Stimulated activated CD4-positive, alpha-beta T cell treated with anti-CD3 and anti-CD28 coated beads, Interleukin-12 subunit alpha, Interleukin-12 subunit beta, amount 100 ng/mL, for 48 hours (primary cell): ENCODE results near the gene KSR1.

Experiments
- DNase-seq, 3 donors: peaks; one replicate each; pipeline ENCODE4 v3.0.0-alpha.2; 2020; ENCODE audit warnings: low read depth in 2 of 3, low spot score in 1 of 3

Gene KSR1

GRCh38 chr17:27471321-27472269 lies 15.3 kb downstream of the KSR1 start:
- DNase-seq = peak; percentile 71 to 86 (median 79)

- no peak for DNase-seq
Measured at GRCh38 chr17:27473190-27473747, 17.0 kb downstream of the KSR1 start.

GRCh38 chr17:27473748-27474609 lies 17.7 kb downstream of the KSR1 start:
- peak; percentile 73 to 83 (median 75) for DNase-seq

GRCh38 chr17:27475070-27475673 lies 18.9 kb downstream of the KSR1 start:
- DNase-seq = peak; percentile 42 to 50 (median 48)

GRCh38 chr17:27475981-27476895 lies 20.0 kb downstream of the KSR1 start:
- DNase-seq = no peak

GRCh38 chr17:27477050-27477888 lies 21.0 kb downstream of the KSR1 start:
- DNase-seq = no peak

- DNase-seq = no peak
Measured at GRCh38 chr17:27477971-27478684, 21.9 kb downstream of the KSR1 start.

GRCh38 chr17:27478901-27479538 lies 22.8 kb downstream of the KSR1 start:
- DNase-seq = no peak

- DNase-seq = no peak
Measured at GRCh38 chr17:27479838-27480237, 23.6 kb downstream of the KSR1 start.

- no peak for DNase-seq
Measured at GRCh38 chr17:27480699-27481098, 24.5 kb downstream of the KSR1 start.

- DNase-seq = no peak
Measured at GRCh38 chr17:27481327-27481726, 25.1 kb downstream of the KSR1 start.

GRCh38 chr17:27485125-27485524 lies 28.9 kb downstream of the KSR1 start:
- no peak for DNase-seq

- no peak for DNase-seq
Measured at GRCh38 chr17:27485716-27486495, 29.7 kb downstream of the KSR1 start.

GRCh38 chr17:27486741-27487140 lies 30.5 kb downstream of the KSR1 start:
- no peak for DNase-seq

- DNase-seq = no peak
Measured at GRCh38 chr17:27488231-27488630, 32.0 kb downstream of the KSR1 start.

- DNase-seq = no peak
Measured at GRCh38 chr17:27489045-27489715, 32.9 kb downstream of the KSR1 start.

GRCh38 chr17:27490391-27490790 lies 34.1 kb downstream of the KSR1 start:
- DNase-seq = no peak
